MG63 (cell line): ENCODE measurements around the gene TP73. TPM values are rescaled to one million over a fixed set of nuclear protein-coding genes. Genes with fewer than 3 reads are reported as not detected.

ENCODE experiments used
- DNase-seq: peaks from one replicate; pipeline ENCODE4 v3.0.0-alpha.2; 2020
- H3K27me3 ChIP-seq: fragments of 250-450 bp; sonication (Bioruptor Pico); 2 replicates; pipeline ENCODE4 v1.5.1; 2020; ENCODE audit warnings: mild to moderate bottlenecking, moderate library complexity
- H3K36me3 ChIP-seq: fragments of 250-450 bp; sonication (Bioruptor Pico); 2 replicates; pipeline ENCODE4 v1.5.1; 2020; ENCODE audit warnings: mild to moderate bottlenecking, moderate library complexity
- H3K4me3 ChIP-seq: fragments of 250-450 bp; sonication (Bioruptor Pico); 2 replicates; pipeline ENCODE4 v1.5.1; 2020; ENCODE audit warnings: mild to moderate bottlenecking, moderate library complexity
- H3K9me3 ChIP-seq: fragments of 250-450 bp; sonication (Bioruptor Pico); 2 replicates; pipeline ENCODE4 v1.5.1; 2020; ENCODE audit warnings: mild to moderate bottlenecking, moderate library complexity
- total RNA-seq: library from RNA; depleted of rRNA; stranded (reverse); fragments of >200 nt; shearing (Covaris generic); gene quantifications from 2 replicates; pipeline ENCODE4 v1.2.3, GENCODE V29; 2014; ENCODE audit warnings: low replicate concordance

Gene TP73
- total RNA-seq, 1 experiment from 2014 or later, result 3.1 TPM

DNA sequence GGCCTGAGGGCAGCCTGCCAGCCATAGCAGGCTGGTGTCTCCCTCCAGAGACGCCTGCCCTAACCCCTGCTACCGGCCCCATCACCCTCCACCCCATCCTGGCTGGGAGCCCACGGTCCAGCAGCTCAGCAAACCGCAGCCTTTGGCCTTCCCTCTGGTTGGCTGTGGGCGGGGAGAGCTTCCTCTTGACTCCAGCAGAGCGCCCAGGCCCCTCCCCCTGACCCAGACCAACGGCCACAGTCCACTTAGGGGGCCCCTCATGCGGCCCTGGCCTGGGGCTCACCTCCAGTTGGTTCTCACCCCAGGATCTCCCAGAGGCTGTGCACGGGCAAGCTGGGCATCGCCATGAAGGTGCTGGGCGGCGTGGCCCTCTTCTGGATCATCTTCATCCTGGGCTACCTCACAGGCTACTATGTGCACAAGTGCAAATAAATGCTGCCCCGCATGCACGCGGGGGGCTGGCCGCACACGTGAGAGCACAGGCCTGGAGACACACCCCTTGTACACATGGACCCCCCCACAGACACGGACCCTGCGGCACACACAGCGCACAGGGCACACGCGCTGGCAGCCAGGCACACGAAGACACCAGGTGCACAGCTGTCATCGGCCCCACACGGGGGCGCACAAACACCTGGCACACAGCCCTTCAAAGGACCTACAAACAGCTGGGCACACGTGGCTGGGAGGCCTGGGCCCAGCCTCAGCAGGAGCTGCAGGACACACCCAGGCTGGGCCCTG lies 123.3 kb downstream of the TP73 start:
- H3K27me3 ChIP-seq, result no peaks in the 10 kb centered on the region
- H3K4me3 ChIP-seq, result no peak overlapping the region
- H3K9me3 ChIP-seq, result no peaks in the 10 kb centered on the region
- DNase-seq, result peak; percentile 76
- H3K36me3 ChIP-seq, result peaks cover 13% of the 10 kb centered on the region

DNA sequence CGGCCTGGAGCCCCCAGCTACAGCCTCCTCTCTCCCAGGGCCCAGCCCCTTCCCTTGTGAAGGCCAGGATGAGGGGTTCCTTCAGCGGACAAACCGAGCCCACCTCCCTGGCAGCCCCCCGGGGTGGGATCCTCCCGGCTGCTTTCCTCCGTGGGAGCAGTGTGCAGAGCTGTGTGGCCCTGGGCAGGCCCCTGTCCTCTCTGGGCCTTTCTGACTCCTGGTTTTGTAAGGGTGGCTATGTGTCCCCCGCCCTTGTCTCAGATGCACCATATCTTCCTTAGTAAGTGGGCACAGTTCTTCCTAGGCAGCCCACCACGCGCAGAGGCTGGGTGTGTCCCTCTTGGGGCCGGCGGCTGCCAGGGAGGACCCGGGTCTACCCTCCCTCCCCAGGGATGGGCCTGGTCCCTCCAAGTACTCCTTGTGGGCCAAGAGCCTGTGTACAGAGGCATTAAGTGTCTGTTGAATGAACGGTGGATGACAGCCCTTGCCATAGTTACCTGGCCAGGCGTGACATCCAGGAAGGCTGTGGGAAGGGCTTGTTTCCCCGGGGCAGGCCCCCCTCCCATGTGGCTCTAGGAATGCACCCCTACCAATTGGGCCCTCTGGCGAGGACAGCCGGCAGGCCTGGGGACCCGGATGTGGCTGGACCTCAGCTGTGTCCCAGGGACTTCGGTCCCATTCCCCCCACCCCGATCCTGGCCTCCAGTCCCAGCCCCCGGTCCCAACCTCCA lies 124.1 kb downstream of the TP73 start:
- H3K36me3 ChIP-seq, result peaks cover 16% of the 10 kb centered on the region
- no peak for DNase-seq
- H3K4me3 ChIP-seq, result no peak overlapping the region
- no peaks in the 10 kb centered on the region for H3K9me3 ChIP-seq
- no peaks in the 10 kb centered on the region for H3K27me3 ChIP-seq

DNA sequence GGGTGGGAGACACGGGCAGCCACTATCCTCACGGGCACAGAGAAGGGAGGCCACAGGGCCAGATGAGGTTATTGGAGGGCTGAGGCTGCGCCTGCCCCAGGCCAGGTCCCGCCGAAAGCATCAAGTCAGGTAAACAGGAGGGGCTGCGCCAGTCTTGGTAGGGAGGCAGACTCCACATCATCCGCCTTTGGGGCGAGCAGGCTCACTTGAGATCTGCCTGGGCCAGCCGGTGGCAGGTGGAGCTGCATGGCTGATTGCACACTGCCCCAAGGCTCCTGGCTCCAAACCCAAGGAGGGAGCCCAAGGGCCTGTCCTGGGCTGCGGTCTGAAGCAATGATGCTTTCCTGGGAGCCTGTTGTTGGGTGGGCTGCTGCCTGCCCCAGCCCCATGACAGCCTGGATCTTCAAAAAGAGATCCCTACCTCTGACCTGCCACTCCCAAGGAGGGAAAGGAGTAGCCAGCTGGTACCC lies 124.8 kb downstream of the TP73 start:
- no peak for DNase-seq
- Histone ChIP-seq H3K27me3 (no peaks in the 10 kb centered on the region), H3K36me3 (peaks cover 21% of the 10 kb centered on the region), H3K4me3 (no peak overlapping the region), H3K9me3 (no peaks in the 10 kb centered on the region)

GRCh38 chr1:3777647-3778589 lies 125.6 kb downstream of the TP73 start:
- H3K27me3 ChIP-seq, result no peaks in the 10 kb centered on the region
- DNase-seq, result no peak
- no peaks in the 10 kb centered on the region for H3K9me3 ChIP-seq
- no peak overlapping the region for H3K4me3 ChIP-seq
- peaks cover 28% of the 10 kb centered on the region for H3K36me3 ChIP-seq

DNA sequence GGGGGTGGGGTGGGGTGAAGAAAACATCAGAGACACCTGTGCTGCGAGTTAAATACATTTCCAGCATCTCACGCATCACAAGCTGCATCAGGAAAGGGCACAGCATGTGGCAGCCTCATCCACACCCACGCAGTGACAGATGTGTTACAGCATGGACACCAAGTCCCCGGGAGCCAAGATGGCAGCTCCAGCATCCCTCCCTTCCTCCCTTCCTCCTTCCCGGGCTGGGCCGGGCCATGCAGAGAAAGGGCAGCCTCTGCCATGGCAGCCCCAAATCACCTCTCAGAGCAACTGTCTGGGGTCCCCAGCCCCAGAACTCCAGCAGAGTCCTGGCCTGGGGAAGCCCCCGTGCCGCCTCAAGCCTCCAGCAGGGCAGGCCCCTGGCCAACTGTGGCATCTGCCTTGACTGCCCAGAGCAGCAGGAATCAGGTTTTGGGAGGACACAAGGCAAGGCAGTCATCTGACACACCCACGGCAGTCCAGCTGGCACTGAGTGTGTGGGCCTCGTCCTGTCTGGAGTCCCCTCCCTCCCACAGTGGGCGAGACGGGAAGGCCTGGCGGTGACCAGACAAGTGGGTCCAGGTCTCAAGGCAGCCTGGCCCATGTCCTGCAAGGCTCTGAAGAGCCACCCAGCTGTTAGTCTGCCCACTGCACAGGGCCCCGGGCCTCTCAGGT lies 126.4 kb downstream of the TP73 start:
- no peak for DNase-seq
- H3K36me3 ChIP-seq, result peaks cover 28% of the 10 kb centered on the region
- no peaks in the 10 kb centered on the region for H3K27me3 ChIP-seq

GRCh38 chr1:3779265-3779911 lies 127.1 kb downstream of the TP73 start:
- Histone ChIP-seq H3K4me3 (no peak overlapping the region), H3K27me3 (no peaks in the 10 kb centered on the region), H3K36me3 (peaks cover 29% of the 10 kb centered on the region), H3K9me3 (no peaks in the 10 kb centered on the region)
- DNase-seq, result no peak

More for the DNA sequence above, 126.4 kb downstream of the TP73 start:
- H3K9me3 ChIP-seq, result no peaks in the 10 kb centered on the region
- no peak overlapping the region for H3K4me3 ChIP-seq

- peaks cover 35% of the 10 kb centered on the region for H3K36me3 ChIP-seq
- DNase-seq, result no peak
- H3K4me3 ChIP-seq, result no peak overlapping the region
- no peaks in the 10 kb centered on the region for H3K27me3 ChIP-seq
- no peaks in the 10 kb centered on the region for H3K9me3 ChIP-seq
Observed at GRCh38 chr1:3779912-3780416, 127.6 kb downstream of the TP73 start.

DNA sequence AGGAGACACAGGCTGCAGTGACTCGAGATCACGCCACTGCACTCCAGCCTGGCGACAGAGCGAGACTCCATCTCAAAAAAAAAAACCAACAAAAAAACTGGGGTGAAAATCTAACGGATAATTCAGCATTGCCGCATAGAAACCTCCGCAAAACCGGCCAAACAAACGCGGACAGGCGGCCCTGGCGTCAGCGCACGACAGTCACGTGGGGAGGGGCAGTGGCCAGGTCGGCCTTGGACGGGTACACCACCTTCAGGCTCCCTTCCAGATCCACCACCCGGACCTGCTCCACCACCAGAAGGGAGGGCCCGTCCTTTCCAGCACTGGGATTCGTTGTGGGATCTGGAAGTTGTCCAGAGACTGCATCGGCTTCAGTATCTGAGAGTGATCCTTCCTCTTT lies 128.6 kb downstream of the TP73 start:
- H3K27me3 ChIP-seq, result no peaks in the 10 kb centered on the region
- no peak overlapping the region for H3K4me3 ChIP-seq
- H3K36me3 ChIP-seq, result peaks cover 42% of the 10 kb centered on the region
- no peak for DNase-seq
- no peaks in the 10 kb centered on the region for H3K9me3 ChIP-seq

GRCh38 chr1:3783651-3784474 lies 131.5 kb downstream of the TP73 start:
- Histone ChIP-seq H3K4me3 (no peak overlapping the region), H3K27me3 (no peaks in the 10 kb centered on the region), H3K9me3 (no peaks in the 10 kb centered on the region), H3K36me3 (peaks cover 60% of the 10 kb centered on the region)
- no peak for DNase-seq

DNA sequence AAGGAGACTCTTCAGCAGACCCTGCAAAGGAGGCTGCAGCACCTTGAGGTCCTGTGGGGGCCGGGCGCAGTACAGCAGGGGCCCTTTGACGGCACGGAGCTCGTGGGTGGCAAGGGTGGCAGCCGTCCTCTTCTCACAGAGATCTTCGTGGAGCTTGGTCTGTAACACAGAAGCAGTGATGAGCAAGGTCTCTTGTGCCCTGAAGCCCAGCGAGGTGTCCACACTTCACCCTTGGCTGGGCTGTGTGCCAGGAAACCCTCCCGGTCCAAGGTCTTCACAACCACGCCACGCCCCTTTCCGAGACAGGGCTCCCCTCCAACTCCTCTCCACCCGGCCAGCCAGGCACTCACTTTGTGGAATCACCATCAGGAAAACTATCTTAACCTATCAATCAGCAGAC lies 132.7 kb downstream of the TP73 start:
- H3K4me3 ChIP-seq, result no peak overlapping the region
- no peak for DNase-seq
- no peaks in the 10 kb centered on the region for H3K27me3 ChIP-seq
- no peaks in the 10 kb centered on the region for H3K9me3 ChIP-seq
- H3K36me3 ChIP-seq, result peaks cover 53% of the 10 kb centered on the region

- DNase-seq, result no peak
- no peaks in the 10 kb centered on the region for H3K27me3 ChIP-seq
- H3K4me3 ChIP-seq, result no peak overlapping the region
- H3K9me3 ChIP-seq, result no peaks in the 10 kb centered on the region
- H3K36me3 ChIP-seq, result peaks cover 50% of the 10 kb centered on the region
Observed at GRCh38 chr1:3785456-3786157, 133.3 kb downstream of the TP73 start.
